HepG2 (cell line): ENCODE results near the gene SMIM41.

Experiments used
- GATA4 ChIP-seq: sonication (generic); IDR thresholded peaks from 2 replicates; pipeline ENCODE4 v1.6.1; 2016; ENCODE audit warnings: antibody characterized with exemption, low read depth, borderline replicate concordance
- HIC2 ChIP-seq: sonication (generic); formaldehyde crosslinking; IDR thresholded peaks from 2 replicates; pipeline ENCODE4 v1.9.0; 2022; ENCODE audit warnings: low read depth, missing genetic modification reagents
- PHF8 ChIP-seq: sonication (generic); formaldehyde crosslinking; IDR thresholded peaks from 2 replicates; pipeline ENCODE4 v1.5.0; 2020; ENCODE audit warnings: missing genetic modification reagents
- SP1 ChIP-seq, 2 experiments: fragments of 450-650 bp in 1 of 2; sonication (generic) in 1 of 2; formaldehyde crosslinking in 1 of 2; IDR thresholded peaks; 2 replicates each; pipeline versions ENCODE4 v1.4.0 to v1.6.1; 2016 to 2020; ENCODE audit warnings: missing genetic modification reagents in 1 of 2

- TF ChIP-seq SP1 (IDR thresholded peaks at IDR 0.05): no peak
- no peak for TF ChIP-seq SP1 (CRISPR knock-in tag; IDR thresholded peaks at IDR 0.05)
- TF ChIP-seq GATA4: no peak
- TF ChIP-seq PHF8: no peak
- TF ChIP-seq HIC2 (CRISPR knock-in tag): no peak
Measured at GRCh38 chr12:52149182-52149641, 69.7 kb downstream of the SMIM41 start.
